Keratinocyte (primary cell): Measurements from ENCODE around the gene ASTN2. TPM values are rescaled to one million over a fixed set of nuclear protein-coding genes. Genes with fewer than 3 reads are reported as not detected.

Experiments
- DNase-seq: peaks from one replicate; pipeline ENCODE4 v3.0.0-alpha.2; 2011; ENCODE audit warnings: low read depth, missing footprints, low spot score
- FAIRE-seq: peaks from 2 replicates; lab custom pipeline; 2011; peaks lifted over from hg19 to GRCh38; lab: Jason Lieb, UNC
- H2AFZ ChIP-seq: 2 replicates; pipeline ENCODE4 v1.6.0; 2012; ENCODE audit warnings: low read length, control low read depth, inconsistent platforms; ENCODE audit not compliant: control insufficient read depth
- H3K27ac ChIP-seq: 2 replicates; pipeline ENCODE4 v1.5.1; 2011; ENCODE audit warnings: low read length; ENCODE audit not compliant: control insufficient read depth, insufficient read depth
- H3K27me3 ChIP-seq: 3 replicates; pipeline ENCODE4 v1.6.0; 2011; ENCODE audit warnings: low read length; ENCODE audit not compliant: control insufficient read depth, insufficient read depth; ENCODE audit errors: extremely low read depth
- H3K36me3 ChIP-seq, 2 experiments: 2 replicates in 1 of 2; 3 replicates in 1 of 2; pipeline ENCODE4 v1.5.1; 2011; ENCODE audit warnings: low read length in 2 of 2, mild to moderate bottlenecking in 1 of 2; ENCODE audit not compliant: control insufficient read depth in 2 of 2, insufficient read depth in 2 of 2; ENCODE audit errors: extremely low read depth in 1 of 2
- H3K4me1 ChIP-seq: 3 replicates; pipeline ENCODE4 v1.5.1; 2011; ENCODE audit warnings: low read length; ENCODE audit not compliant: control insufficient read depth, insufficient read depth; ENCODE audit errors: extremely low read depth
- H3K4me2 ChIP-seq: 3 replicates; pipeline ENCODE4 v1.6.0; 2011; ENCODE audit warnings: low read depth, low read length; ENCODE audit not compliant: control insufficient read depth, insufficient read depth; ENCODE audit errors: extremely low read depth
- H3K4me3 ChIP-seq, 3 experiments: fragments of 200-600 bp in 1 of 3; sonication (generic) in 1 of 3; 2 replicates in 2 of 3; 3 replicates in 1 of 3; pipeline ENCODE4 v1.5.1; 2011 to 2016; ENCODE audit warnings: low read length in 3 of 3, mild to moderate bottlenecking in 3 of 3, control low read depth in 2 of 3, inconsistent platforms in 1 of 3, low read depth in 1 of 3, mixed read lengths in 1 of 3, mixed run types in 1 of 3, moderate library complexity in 1 of 3; ENCODE audit not compliant: control insufficient read depth in 2 of 3, insufficient read depth in 2 of 3; ENCODE audit errors: extremely low read depth in 1 of 3
- H3K79me2 ChIP-seq: 2 replicates; pipeline ENCODE4 v1.6.0; 2012; ENCODE audit warnings: low read length; ENCODE audit not compliant: control insufficient read depth, insufficient read depth
- H3K9ac ChIP-seq: 3 replicates; pipeline ENCODE4 v1.6.0; 2011; ENCODE audit warnings: low read length; ENCODE audit not compliant: control insufficient read depth, insufficient read depth; ENCODE audit errors: extremely low read depth
- H3K9me1 ChIP-seq: 3 replicates; pipeline ENCODE4 v1.6.0; 2011; ENCODE audit warnings: low read length; ENCODE audit not compliant: control insufficient read depth, insufficient read depth; ENCODE audit errors: extremely low read depth
- H3K9me3 ChIP-seq: 2 replicates; pipeline ENCODE4 v1.5.1; 2012; ENCODE audit warnings: low read depth, low read length; ENCODE audit not compliant: control insufficient read depth
- H4K20me1 ChIP-seq: 3 replicates; pipeline ENCODE4 v1.6.0; 2011; ENCODE audit warnings: low read length; ENCODE audit not compliant: control insufficient read depth, insufficient read depth; ENCODE audit errors: extremely low read depth
- EZH2 ChIP-seq: IDR thresholded peaks from one replicate; pipeline ENCODE4 v1.6.1; 2012; ENCODE audit warnings: inconsistent platforms, mild to moderate bottlenecking, low read length, moderate library complexity
- dilution Hi-C: fragments of 300-500 bp; cut with MboI; formaldehyde crosslinking; loops from one replicate; pipeline ENCODE4 v1.7.0; 2020; ENCODE audit warnings: low sequenced_read_pairs; ENCODE audit not compliant: extremely low pct_ligation_motif_present
- polyA plus RNA-seq, 5 experiments: library from polyadenylated mRNA; depleted of rRNA in 3 of 5; stranded (reverse) in 3 of 5; stranded (forward) in 1 of 5; unstranded in 1 of 5; fragments of >200 nt; gene quantifications; 1 replicate in 1 of 5; 2 replicates in 3 of 5; 3 replicates in 1 of 5; pipeline versions ENCODE4 v1.2.1 to v1.2.3, GENCODE V29; 2011 to 2012; ENCODE audit warnings: missing spikeins in 2 of 5, low read depth in 1 of 5, low replicate concordance in 1 of 5
- TF ChIP-seq, protein P1 (sequence below), 3 experiments: IDR thresholded peaks in 1 of 3; conservative IDR thresholded peaks in 1 of 3; optimal IDR thresholded peaks in 1 of 3; 2 replicates in 2 of 3; 3 replicates in 1 of 3; pipeline versions ENCODE3 to v1.5.1; 2011; ENCODE audit warnings: low read length in 3 of 3, mild to moderate bottlenecking in 3 of 3, moderate library complexity in 2 of 3, control low read depth in 1 of 3, inconsistent platforms in 1 of 3; ENCODE audit not compliant: insufficient read depth in 2 of 3; ENCODE audit errors: extremely low read depth in 1 of 3

ASTN2 gene
- polyA plus RNA-seq, 1 donor (not counting 4 experiments of a cell fraction or from before 2014, with no cell fraction given) = 0.31 TPM

DNA sequence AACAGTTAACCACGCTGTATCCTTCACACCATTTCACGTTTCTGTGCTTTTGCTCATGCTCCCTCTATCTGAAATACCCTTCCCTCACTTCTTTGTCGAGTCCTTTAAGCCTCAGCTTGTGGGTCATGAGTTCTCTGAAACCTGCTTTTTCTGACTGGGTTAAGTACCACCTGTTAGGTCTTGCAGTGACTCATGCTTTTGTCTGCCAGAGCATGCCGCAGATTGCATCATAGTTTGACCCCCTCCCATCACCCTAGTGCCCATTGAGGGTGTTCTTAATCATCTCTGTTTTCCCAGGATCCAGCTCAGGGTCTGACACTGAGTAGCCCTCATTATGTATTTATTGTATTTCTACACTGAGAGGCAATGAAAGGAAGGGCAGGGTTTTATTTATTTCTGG lies 190.2 kb downstream of the ASTN2 start:
- H2AFZ ChIP-seq = no peak overlapping the region
- no peak overlapping the region for H3K4me2 ChIP-seq
- H3K9me1 ChIP-seq = no peaks in the 10 kb centered on the region
- TF ChIP-seq, protein P1, sequence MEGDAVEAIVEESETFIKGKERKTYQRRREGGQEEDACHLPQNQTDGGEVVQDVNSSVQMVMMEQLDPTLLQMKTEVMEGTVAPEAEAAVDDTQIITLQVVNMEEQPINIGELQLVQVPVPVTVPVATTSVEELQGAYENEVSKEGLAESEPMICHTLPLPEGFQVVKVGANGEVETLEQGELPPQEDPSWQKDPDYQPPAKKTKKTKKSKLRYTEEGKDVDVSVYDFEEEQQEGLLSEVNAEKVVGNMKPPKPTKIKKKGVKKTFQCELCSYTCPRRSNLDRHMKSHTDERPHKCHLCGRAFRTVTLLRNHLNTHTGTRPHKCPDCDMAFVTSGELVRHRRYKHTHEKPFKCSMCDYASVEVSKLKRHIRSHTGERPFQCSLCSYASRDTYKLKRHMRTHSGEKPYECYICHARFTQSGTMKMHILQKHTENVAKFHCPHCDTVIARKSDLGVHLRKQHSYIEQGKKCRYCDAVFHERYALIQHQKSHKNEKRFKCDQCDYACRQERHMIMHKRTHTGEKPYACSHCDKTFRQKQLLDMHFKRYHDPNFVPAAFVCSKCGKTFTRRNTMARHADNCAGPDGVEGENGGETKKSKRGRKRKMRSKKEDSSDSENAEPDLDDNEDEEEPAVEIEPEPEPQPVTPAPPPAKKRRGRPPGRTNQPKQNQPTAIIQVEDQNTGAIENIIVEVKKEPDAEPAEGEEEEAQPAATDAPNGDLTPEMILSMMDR (optimal IDR thresholded peaks at IDR 0.05 in 1 of 3, IDR thresholded peaks at IDR 0.05 in 1 of 3, conservative IDR thresholded peaks at IDR 0.05 in 1 of 3; ENCODE audit: extremely low read depth in 1 of 3, insufficient read depth in 2 of 3, low read length in 3 of 3) = no peak
- no peak for TF ChIP-seq EZH2
- dilution Hi-C loops = no loop called here
- H3K4me3 ChIP-seq = no peak overlapping the region
- H3K9ac ChIP-seq = no peak overlapping the region
- DNase-seq (no peak), FAIRE-seq (no peak)
- no peaks in the 10 kb centered on the region for H3K9me3 ChIP-seq
- no peak overlapping the region for H3K27ac ChIP-seq
- H3K4me1 ChIP-seq = no peaks in the 10 kb centered on the region
- H4K20me1 ChIP-seq = no peaks in the 10 kb centered on the region
- H3K36me3 ChIP-seq = no peaks in the 10 kb centered on the region
- H3K27me3 ChIP-seq = no peaks in the 10 kb centered on the region
- H3K79me2 ChIP-seq = no peaks in the 10 kb centered on the region

DNA sequence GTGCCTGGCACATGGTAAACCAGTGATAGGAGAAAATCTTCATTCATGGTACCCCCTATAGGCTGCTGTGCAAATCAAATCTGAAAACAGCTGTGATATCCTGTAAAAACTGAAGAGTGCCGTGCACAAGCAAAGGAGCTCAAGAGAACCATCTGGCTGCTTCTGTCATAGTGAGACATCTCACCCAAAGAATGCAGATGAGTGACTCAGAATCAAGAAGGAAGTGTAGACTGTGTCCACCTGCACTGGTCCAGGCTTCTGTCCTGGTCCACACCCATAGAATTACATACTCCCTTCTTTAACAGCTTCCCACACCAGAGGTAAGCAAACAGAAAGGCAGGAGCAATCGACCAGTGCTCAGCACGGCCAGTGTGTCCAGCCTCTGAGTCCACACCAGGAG lies 195.9 kb downstream of the ASTN2 start:
- Histone ChIP-seq H3K9me1 (no peaks in the 10 kb centered on the region), H3K4me2 (no peak overlapping the region), H2AFZ (no peak overlapping the region), H3K9ac (no peak overlapping the region), H3K36me3 (no peaks in the 10 kb centered on the region), H3K4me1 (no peaks in the 10 kb centered on the region), H3K9me3 (no peaks in the 10 kb centered on the region), H3K4me3 (no peak overlapping the region), H3K27me3 (no peaks in the 10 kb centered on the region), H4K20me1 (no peaks in the 10 kb centered on the region), H3K27ac (no peak overlapping the region), H3K79me2 (no peaks in the 10 kb centered on the region)
- DNase-seq = no peak
- dilution Hi-C loops = no loop called here
- FAIRE-seq = no peak
- TF ChIP-seq, protein P1 (optimal IDR thresholded peaks at IDR 0.05 in 1 of 3, IDR thresholded peaks at IDR 0.05 in 1 of 3, conservative IDR thresholded peaks at IDR 0.05 in 1 of 3; ENCODE audit: extremely low read depth in 1 of 3, insufficient read depth in 2 of 3, low read length in 3 of 3) = no peak
- TF ChIP-seq EZH2 = no peak
